ENCODE data around the gene AOAH. TPM values are rescaled to one million over a fixed set of nuclear protein-coding genes. Genes with fewer than 3 reads are reported as not detected.

AOAH gene
- total and polyA plus RNA-seq, 2 donors (not counting 3 experiments of a cell fraction or from before 2014, with no cell fraction given), result not detected

- Histone ChIP-seq H3K9me3 (replicated peaks; ENCODE audit: control insufficient read depth, insufficient read depth, low read length) (no peaks in the 10 kb centered on the region), H4K20me1 (replicated peaks; ENCODE audit: control insufficient read depth, extremely low read depth, insufficient read depth, low read length) (no peaks in the 10 kb centered on the region), H3K9ac (replicated peaks; ENCODE audit: extremely low read depth, insufficient read depth, low read length) (no peak overlapping the region), H3K4me1 (ENCODE audit: control insufficient read depth, extremely low read depth, insufficient read depth, low read length) (no peaks in the 10 kb centered on the region), H3K36me3 (ENCODE audit: control insufficient read depth in 2 of 2, extremely low read depth in 1 of 2, insufficient read depth in 2 of 2, low read length in 2 of 2) (no peaks in the 10 kb centered on the region), H3K4me2 (ENCODE audit: insufficient read depth, low read length) (no peak overlapping the region), H2AFZ (ENCODE audit: low read depth, low read length) (no peak overlapping the region), H3K27ac (ENCODE audit: insufficient read depth, low read depth, low read length) (no peak overlapping the region), H3K4me3 (replicated peaks in 1 of 3; ENCODE audit: insufficient read depth in 1 of 3, low read depth in 1 of 3, low read length in 3 of 3) (no peak overlapping the region), H3K27me3 (ENCODE audit: control insufficient read depth in 2 of 2, insufficient read depth in 2 of 2, low read length in 2 of 2) (no peaks in the 10 kb centered on the region), H3K9me1 (replicated peaks; ENCODE audit: control insufficient read depth, extremely low read depth, insufficient read depth, low read length) (no peaks in the 10 kb centered on the region), H3K79me2 (ENCODE audit: control insufficient read depth, insufficient read depth, low read length) (no peaks in the 10 kb centered on the region)
- FAIRE-seq (no peak), DNase-seq (ENCODE audit: low read depth, low spot score) (no peak)
- intact Hi-C loops (cut with micrococcal nuclease), result no loop called here
- CTCF ChIA-PET, result interaction anchor here (0.7 kb wide), 1 partner anchor 11 kb away, joined by 3 read pairs; no protein-coding TSS in a partner anchor
- TF ChIP-seq, protein P1, sequence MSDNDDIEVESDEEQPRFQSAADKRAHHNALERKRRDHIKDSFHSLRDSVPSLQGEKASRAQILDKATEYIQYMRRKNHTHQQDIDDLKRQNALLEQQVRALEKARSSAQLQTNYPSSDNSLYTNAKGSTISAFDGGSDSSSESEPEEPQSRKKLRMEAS (IDR thresholded peaks at IDR 0.05; ENCODE audit: insufficient read depth, insufficient read length), result no peak
- TF ChIP-seq POLR2AphosphoS5 (IDR thresholded peaks at IDR 0.05; ENCODE audit: insufficient read depth, low read depth, low read length), result no peak
- TF ChIP-seq, protein P2, sequence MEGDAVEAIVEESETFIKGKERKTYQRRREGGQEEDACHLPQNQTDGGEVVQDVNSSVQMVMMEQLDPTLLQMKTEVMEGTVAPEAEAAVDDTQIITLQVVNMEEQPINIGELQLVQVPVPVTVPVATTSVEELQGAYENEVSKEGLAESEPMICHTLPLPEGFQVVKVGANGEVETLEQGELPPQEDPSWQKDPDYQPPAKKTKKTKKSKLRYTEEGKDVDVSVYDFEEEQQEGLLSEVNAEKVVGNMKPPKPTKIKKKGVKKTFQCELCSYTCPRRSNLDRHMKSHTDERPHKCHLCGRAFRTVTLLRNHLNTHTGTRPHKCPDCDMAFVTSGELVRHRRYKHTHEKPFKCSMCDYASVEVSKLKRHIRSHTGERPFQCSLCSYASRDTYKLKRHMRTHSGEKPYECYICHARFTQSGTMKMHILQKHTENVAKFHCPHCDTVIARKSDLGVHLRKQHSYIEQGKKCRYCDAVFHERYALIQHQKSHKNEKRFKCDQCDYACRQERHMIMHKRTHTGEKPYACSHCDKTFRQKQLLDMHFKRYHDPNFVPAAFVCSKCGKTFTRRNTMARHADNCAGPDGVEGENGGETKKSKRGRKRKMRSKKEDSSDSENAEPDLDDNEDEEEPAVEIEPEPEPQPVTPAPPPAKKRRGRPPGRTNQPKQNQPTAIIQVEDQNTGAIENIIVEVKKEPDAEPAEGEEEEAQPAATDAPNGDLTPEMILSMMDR (IDR thresholded peaks at IDR 0.05; ENCODE audit: extremely low read depth in 1 of 2, insufficient read depth in 1 of 2, low read depth in 1 of 2, low read length in 2 of 2), result no peak
- TF ChIP-seq FOS (IDR thresholded peaks at IDR 0.05; ENCODE audit: borderline replicate concordance, insufficient read depth, low read length), result no peak
- no peak for TF ChIP-seq GATA2 (IDR thresholded peaks at IDR 0.05; ENCODE audit: insufficient read depth, insufficient read length, low read depth, low read length)
- no peak for TF ChIP-seq JUN (IDR thresholded peaks at IDR 0.05; ENCODE audit: borderline replicate concordance, insufficient read depth, insufficient read length, low read depth)
- no peak for TF ChIP-seq MYC (IDR thresholded peaks at IDR 0.05; ENCODE audit: low read depth, low read length)
- TF ChIP-seq EZH2 (IDR thresholded peaks at IDR 0.05; ENCODE audit: borderline replicate concordance, low read depth, low read length, severe bottlenecking), result no peak
- no peak for TF ChIP-seq POLR2A (IDR thresholded peaks at IDR 0.05; ENCODE audit: low read depth, low read length)
- no TSS peak for BruUV-seq (replicated peaks)
- dilution Hi-C loops (cut with MboI; ENCODE audit: extremely low pct_ligation_motif_present, low sequenced_read_pairs), result no loop called here
- POLR2A ChIA-PET, result no interaction called here
Measured at GRCh38 chr7:36766451-36766850, 42.2 kb upstream of the AOAH start.

Data from endothelial cell of umbilical vein (primary cell).